Thoracic aorta (tissue), 2 donors: ENCODE measurements around the gene IGF1R. TPM values are rescaled to one million over a fixed set of nuclear protein-coding genes. Genes with fewer than 3 reads are reported as not detected.

Experiments used
- ATAC-seq: fragments of 150-250 bp; one replicate; pipeline ENCODE4 v1.8.0; 2017; ENCODE audit warnings: low read depth; ENCODE audit not compliant: insufficient number of reproducible peaks, low FRiP score
- DNase-seq: peaks from one replicate; pipeline ENCODE4 v3.0.0-alpha.2; 2020; ENCODE audit warnings: low spot score
- H3K27ac ChIP-seq, 2 donors: fragments of 200-600 bp; sonication (generic); 1 replicate in 1 of 2; 2 replicates in 1 of 2; pipeline ENCODE4 v1.5.1; 2016; ENCODE audit warnings: mild to moderate bottlenecking in 2 of 2, moderate library complexity in 2 of 2
- H3K27me3 ChIP-seq: fragments of 200-600 bp; sonication (generic); replicated peaks from 2 replicates; pipeline ENCODE4 v1.6.0; 2016; ENCODE audit warnings: mild to moderate bottlenecking; ENCODE audit not compliant: insufficient read depth
- H3K36me3 ChIP-seq: fragments of 200-600 bp; sonication (generic); one replicate; pipeline ENCODE4 v1.5.1; 2016
- H3K4me1 ChIP-seq, 2 donors: fragments of 200-600 bp; sonication (generic); 1 replicate in 1 of 2; 2 replicates in 1 of 2; pipeline versions ENCODE4 v1.5.1 to v1.6.0; 2016; ENCODE audit warnings: low read depth in 2 of 2, mild to moderate bottlenecking in 1 of 2; ENCODE audit not compliant: control insufficient read depth in 1 of 2
- H3K4me3 ChIP-seq: fragments of 200-600 bp; sonication (generic); 2 replicates; pipeline ENCODE4 v1.5.1; 2016; ENCODE audit warnings: mild to moderate bottlenecking
- H3K9me3 ChIP-seq: fragments of 200-600 bp; sonication (generic); 2 replicates; pipeline ENCODE4 v1.5.1; 2016
- total RNA-seq, 2 donors: library from RNA; depleted of rRNA; stranded (reverse); fragments of >200 nt; gene quantifications; one replicate each; pipeline versions ENCODE4 v1.1.0 to v1.2.3, GENCODE V29; 2016
- TF ChIP-seq, protein P1 (sequence below): fragments of 200-600 bp; sonication (generic); IDR thresholded peaks from one replicate; pipeline ENCODE4 v1.5.1; 2019; ENCODE audit warnings: antibody characterized with exemption

IGF1R gene
- total RNA-seq, 2 donors from 2014 or later, result 127 to 159 TPM

DNA sequence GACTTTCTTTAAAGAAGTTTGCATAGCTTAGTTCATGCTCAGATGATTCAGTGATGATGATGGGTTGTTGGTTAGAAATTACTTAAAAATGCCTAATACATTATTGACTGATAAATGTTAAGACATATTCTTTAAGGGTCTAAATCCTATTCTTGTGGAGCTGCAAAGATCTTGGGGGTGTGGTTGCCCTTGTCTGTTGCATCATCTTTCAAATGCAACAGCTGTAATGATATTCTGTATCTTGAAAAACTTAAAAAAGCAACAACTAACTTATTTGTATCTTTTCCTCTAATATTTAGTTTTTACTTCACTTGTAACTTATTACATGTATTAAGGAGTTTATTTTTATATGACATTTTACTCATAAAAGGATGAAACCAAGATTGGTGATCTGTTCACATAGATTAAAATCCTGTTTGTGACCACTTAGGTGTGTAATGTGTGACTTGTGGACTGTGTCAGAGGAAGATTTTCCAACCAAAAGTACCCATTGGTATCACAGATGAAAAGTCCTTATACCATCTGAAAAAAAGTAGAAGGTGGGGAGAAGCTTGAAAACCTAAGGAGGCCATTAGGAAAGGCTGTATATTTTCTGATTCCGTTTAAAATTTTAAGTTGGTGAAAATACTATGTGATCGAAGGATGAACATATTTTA, 142.8 kb downstream of the IGF1R start:
- peaks cover 25 to 82% of the 10 kb centered on the region in 2 donors for H3K4me1 ChIP-seq

GRCh38 chr15:98792117-98792516, 143.8 kb downstream of the IGF1R start:
- Histone ChIP-seq H3K27ac (no peak overlapping the region), H3K36me3 (no peaks in the 10 kb centered on the region), H3K4me1 (peaks cover 23 to 82% of the 10 kb centered on the region in 2 donors), H3K4me3 (no peak overlapping the region), H3K9me3 (no peaks in the 10 kb centered on the region), H3K27me3 (no peaks in the 10 kb centered on the region)
- TF ChIP-seq, protein P1, sequence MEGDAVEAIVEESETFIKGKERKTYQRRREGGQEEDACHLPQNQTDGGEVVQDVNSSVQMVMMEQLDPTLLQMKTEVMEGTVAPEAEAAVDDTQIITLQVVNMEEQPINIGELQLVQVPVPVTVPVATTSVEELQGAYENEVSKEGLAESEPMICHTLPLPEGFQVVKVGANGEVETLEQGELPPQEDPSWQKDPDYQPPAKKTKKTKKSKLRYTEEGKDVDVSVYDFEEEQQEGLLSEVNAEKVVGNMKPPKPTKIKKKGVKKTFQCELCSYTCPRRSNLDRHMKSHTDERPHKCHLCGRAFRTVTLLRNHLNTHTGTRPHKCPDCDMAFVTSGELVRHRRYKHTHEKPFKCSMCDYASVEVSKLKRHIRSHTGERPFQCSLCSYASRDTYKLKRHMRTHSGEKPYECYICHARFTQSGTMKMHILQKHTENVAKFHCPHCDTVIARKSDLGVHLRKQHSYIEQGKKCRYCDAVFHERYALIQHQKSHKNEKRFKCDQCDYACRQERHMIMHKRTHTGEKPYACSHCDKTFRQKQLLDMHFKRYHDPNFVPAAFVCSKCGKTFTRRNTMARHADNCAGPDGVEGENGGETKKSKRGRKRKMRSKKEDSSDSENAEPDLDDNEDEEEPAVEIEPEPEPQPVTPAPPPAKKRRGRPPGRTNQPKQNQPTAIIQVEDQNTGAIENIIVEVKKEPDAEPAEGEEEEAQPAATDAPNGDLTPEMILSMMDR, result no peak
- no peak for ATAC-seq
- no peak for DNase-seq

More for the DNA sequence above, 142.8 kb downstream of the IGF1R start:
- TF ChIP-seq, protein P1, result no peak
- ATAC-seq (no peak), DNase-seq (no peak)
- no peaks in the 10 kb centered on the region for H3K36me3 ChIP-seq
- H3K4me3 ChIP-seq, result no peak overlapping the region
- no peaks in the 10 kb centered on the region for H3K27me3 ChIP-seq
- H3K9me3 ChIP-seq, result no peaks in the 10 kb centered on the region
- H3K27ac ChIP-seq, result no peak overlapping the region

DNA sequence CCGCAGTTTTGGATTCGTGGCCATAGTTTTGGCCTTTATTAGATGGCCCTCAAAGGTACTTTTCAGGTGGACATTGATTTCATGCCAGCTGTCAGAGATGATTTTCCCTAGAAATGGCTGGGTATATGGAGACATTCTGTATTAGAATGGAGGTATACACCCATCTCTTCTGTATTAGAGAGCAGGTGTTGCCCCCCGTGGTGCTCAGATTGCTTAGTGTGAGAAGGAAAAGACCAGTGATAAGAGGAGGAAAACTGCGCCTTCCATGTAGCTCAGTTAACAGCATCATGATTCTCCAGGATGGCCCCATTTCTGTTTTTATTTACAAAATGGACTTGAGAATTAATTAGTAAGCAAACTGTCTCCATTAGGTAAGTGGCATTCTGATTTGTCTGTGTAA, 145.9 kb downstream of the IGF1R start:
- ATAC-seq, result no peak
- DNase-seq, result no peak
- peaks cover 25 to 78% of the 10 kb centered on the region in 2 donors for H3K4me1 ChIP-seq
- TF ChIP-seq, protein P1, result no peak
- no peak overlapping the region for H3K27ac ChIP-seq
- no peaks in the 10 kb centered on the region for H3K9me3 ChIP-seq
- no peaks in the 10 kb centered on the region for H3K27me3 ChIP-seq
- no peak overlapping the region for H3K4me3 ChIP-seq
- H3K36me3 ChIP-seq, result no peaks in the 10 kb centered on the region

- Histone ChIP-seq H3K9me3 (no peaks in the 10 kb centered on the region), H3K4me3 (no peak overlapping the region), H3K27ac (no peak overlapping the region), H3K4me1 (peaks cover 30 to 78% of the 10 kb centered on the region in 2 donors), H3K27me3 (no peaks in the 10 kb centered on the region), H3K36me3 (no peaks in the 10 kb centered on the region)
- ATAC-seq, result no peak
- DNase-seq, result no peak
- TF ChIP-seq, protein P1, result no peak
Measured at GRCh38 chr15:98794748-98795147, 146.4 kb downstream of the IGF1R start.

DNA sequence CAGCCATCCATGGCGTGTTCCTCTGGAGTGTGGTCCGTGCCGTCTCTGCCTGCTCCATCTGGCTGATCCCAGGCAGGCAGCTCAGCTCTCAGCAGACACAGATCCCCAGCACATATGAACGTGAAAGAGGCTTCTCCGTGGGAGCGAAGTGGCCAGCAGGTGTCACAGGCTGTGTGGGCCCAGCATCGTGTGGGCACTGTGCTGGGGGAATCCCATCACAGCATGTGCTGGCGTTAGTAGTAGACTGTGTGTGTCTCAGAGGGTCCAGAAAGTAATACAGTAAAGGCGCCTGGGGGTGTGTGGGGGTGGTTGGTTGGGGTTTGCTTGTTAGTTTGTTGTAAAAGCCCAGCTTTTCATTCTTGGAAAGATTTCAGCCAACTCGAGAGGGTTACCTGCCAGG, 147.6 kb downstream of the IGF1R start:
- Histone ChIP-seq H3K27me3 (no peaks in the 10 kb centered on the region), H3K27ac (no peak overlapping the region), H3K36me3 (no peaks in the 10 kb centered on the region), H3K9me3 (no peaks in the 10 kb centered on the region), H3K4me1 (peaks cover 37 to 88% of the 10 kb centered on the region in 2 donors), H3K4me3 (no peak overlapping the region)
- ATAC-seq (no peak), DNase-seq (no peak)
- TF ChIP-seq, protein P1, result no peak
